Measurements from ENCODE around the gene OMD. TPM values are rescaled to one million over a fixed set of nuclear protein-coding genes. Genes with fewer than 3 reads are reported as not detected.
A peak's percentile ranks its signal among the peaks of the same experiment; 100 is the strongest.

The OMD gene
- total RNA-seq, 1 donor from 2014 or later: not detected

DNA sequence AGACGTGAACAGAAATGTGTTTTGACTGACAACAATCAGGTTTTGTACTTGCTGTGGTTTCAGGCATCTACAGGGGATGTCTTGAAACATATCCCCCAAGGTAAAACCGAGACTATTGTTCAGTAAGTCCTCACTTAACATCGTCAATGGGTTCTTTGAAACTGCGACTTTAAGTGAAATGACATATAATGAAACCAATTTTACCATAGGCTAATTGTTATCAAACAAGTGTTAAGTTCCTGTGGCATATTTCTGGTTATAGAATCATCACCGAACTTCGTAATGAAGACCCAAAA lies 16.4 kb upstream of the OMD start:
- Mint-ChIP-seq H3K36me3 (ENCODE audit: insufficient read depth) (no peaks in the 10 kb centered on the region), H3K27me3 (no peaks in the 10 kb centered on the region), H3K9me3 (ENCODE audit: low read depth) (no peaks in the 10 kb centered on the region), H3K4me3 (ENCODE audit: low read depth) (no peak overlapping the region), H3K4me1 (ENCODE audit: low read depth) (peaks cover 9% of the 10 kb centered on the region), H3K27ac (no peak overlapping the region)
- TF ChIP-seq, protein P1, sequence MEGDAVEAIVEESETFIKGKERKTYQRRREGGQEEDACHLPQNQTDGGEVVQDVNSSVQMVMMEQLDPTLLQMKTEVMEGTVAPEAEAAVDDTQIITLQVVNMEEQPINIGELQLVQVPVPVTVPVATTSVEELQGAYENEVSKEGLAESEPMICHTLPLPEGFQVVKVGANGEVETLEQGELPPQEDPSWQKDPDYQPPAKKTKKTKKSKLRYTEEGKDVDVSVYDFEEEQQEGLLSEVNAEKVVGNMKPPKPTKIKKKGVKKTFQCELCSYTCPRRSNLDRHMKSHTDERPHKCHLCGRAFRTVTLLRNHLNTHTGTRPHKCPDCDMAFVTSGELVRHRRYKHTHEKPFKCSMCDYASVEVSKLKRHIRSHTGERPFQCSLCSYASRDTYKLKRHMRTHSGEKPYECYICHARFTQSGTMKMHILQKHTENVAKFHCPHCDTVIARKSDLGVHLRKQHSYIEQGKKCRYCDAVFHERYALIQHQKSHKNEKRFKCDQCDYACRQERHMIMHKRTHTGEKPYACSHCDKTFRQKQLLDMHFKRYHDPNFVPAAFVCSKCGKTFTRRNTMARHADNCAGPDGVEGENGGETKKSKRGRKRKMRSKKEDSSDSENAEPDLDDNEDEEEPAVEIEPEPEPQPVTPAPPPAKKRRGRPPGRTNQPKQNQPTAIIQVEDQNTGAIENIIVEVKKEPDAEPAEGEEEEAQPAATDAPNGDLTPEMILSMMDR (IDR thresholded peaks at IDR 0.05; ENCODE audit: unreplicated experiment): no peak
- DNase-seq (ENCODE audit: low spot score, unreplicated experiment): no peak

DNA sequence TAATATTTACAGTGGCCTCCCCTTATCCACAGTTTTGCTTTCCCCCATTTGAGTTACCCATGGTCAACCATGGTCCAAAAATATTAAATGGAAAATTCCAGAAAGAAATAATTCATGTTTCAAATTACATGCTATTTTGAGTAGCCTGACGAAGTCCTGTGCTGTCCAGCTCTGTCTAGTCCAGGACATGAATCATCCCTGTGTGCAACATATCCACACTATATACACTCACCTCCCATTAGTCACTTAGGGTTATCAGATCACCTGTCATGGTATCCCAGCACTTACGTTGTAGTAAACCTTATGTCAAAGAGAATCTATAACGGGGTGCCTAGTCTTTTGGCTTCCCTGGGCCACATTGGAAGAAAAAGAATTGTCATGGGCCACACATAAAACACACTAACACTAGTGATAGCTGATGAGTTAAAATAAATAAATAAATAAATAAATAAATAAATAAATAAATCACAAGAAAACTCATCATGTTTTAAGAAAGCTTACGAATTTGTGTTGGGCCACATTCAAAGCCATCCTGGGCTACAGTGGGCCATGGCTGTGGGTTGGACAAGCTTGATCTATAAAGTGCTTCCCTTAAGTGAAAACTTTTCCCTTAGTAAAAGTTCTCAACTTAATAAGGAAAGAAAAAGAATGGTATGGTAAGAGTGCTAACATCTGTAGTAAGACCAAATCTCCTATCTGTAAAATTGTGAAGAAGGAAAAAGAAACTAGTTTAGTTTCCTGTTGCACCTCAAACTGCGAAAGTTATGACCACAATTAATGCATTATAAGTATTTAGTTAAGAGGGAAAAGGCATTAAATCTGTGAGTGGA lies 15.9 kb upstream of the OMD start:
- Mint-ChIP-seq H3K36me3 (ENCODE audit: insufficient read depth) (no peaks in the 10 kb centered on the region), H3K27me3 (no peaks in the 10 kb centered on the region), H3K27ac (no peak overlapping the region), H3K4me3 (ENCODE audit: low read depth) (no peak overlapping the region), H3K9me3 (ENCODE audit: low read depth) (no peaks in the 10 kb centered on the region), H3K4me1 (ENCODE audit: low read depth) (peaks cover 9% of the 10 kb centered on the region)
- no peak for DNase-seq (ENCODE audit: low spot score, unreplicated experiment)
- TF ChIP-seq, protein P1 (IDR thresholded peaks at IDR 0.05; ENCODE audit: unreplicated experiment): no peak

DNA sequence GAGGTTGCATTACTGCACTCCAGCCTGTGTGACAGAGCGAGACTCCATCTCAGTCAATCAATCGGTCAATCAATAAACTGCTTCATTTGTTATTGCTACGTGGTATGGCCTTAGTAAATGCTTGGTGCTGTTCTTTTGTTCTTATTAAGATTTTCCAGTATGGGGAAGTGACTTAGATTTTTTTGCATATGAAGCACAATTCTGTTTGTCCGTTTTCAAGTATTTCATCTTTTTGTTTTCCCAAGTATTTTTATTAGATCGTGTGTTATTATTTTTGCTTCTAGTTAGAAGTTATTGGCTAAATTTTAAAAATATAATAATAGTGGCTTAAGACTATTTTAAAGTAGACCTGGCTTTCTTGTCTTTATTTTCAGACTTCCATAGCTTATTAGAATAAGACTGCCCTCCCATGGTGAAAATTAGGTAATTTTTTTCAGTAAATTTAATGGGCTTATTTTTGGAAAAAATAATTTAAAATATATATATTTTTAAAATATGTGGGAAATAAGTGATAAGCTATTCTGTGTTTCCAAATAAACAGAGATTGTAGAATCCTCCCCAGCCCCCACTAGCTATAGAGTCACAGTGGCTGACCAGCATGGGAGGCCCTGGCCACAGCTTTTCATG lies 14.7 kb upstream of the OMD start:
- TF ChIP-seq, protein P1 (IDR thresholded peaks at IDR 0.05; ENCODE audit: unreplicated experiment): peak; percentile 38
- no peak for DNase-seq (ENCODE audit: low spot score, unreplicated experiment)
- Mint-ChIP-seq H3K4me1 (ENCODE audit: low read depth) (peaks cover 9% of the 10 kb centered on the region), H3K4me3 (ENCODE audit: low read depth) (no peak overlapping the region), H3K9me3 (ENCODE audit: low read depth) (no peaks in the 10 kb centered on the region), H3K27me3 (no peaks in the 10 kb centered on the region), H3K27ac (no peak overlapping the region), H3K36me3 (ENCODE audit: insufficient read depth) (no peaks in the 10 kb centered on the region)

DNA sequence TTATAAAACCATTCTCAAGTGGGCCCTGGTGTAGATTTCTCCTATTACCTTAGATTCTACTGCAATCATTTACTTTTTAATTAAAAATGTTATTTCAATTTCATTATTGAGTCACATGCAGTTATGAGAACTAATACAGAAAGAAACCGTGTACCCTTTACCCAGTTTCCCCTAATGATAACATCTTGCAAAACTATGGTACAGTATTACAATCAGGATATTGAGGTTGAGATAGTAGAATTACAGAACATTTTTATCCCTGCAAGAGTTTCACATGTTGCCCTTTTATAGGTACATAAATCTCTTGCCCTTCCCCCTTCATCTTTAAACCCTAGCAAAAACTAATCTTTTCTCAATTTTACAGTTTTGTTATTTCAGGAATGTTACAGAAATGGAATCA lies 11.0 kb upstream of the OMD start:
- no peaks in the 10 kb centered on the region for H3K27me3 Mint-ChIP-seq
- H3K4me3 Mint-ChIP-seq (ENCODE audit: low read depth): no peak overlapping the region
- H3K9me3 Mint-ChIP-seq (ENCODE audit: low read depth): no peaks in the 10 kb centered on the region
- peaks cover 9% of the 10 kb centered on the region for H3K4me1 Mint-ChIP-seq (ENCODE audit: low read depth)
- no peak overlapping the region for H3K27ac Mint-ChIP-seq
- DNase-seq (ENCODE audit: low spot score, unreplicated experiment): no peak
- no peaks in the 10 kb centered on the region for H3K36me3 Mint-ChIP-seq (ENCODE audit: insufficient read depth)
- TF ChIP-seq, protein P1 (IDR thresholded peaks at IDR 0.05; ENCODE audit: unreplicated experiment): no peak

DNA sequence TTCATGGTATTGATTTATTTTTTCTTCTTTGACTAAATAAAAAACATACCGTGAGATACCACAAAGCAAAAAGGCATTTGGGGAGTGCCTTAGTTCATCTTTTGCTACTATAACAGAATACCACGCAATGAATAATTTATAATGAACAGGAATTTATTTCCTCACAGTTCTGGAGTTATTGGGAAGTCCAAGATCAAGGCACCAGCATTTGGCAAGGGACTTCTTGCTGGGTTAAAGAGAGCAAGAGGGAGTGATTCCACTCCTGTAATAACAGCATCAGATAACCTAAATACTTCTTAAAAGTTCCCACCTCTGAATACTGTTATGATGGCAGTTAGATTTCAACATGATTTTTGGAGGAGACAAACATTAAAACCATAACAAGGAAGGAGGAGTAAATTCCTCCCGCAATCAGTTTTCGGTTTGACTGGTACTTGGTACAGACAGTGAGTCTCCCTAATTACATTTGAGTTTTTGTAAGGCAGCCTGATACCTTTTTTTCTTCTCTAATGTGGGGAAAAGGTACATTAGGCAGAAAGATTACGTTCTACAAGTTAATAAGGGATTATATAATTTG lies 8.8 kb upstream of the OMD start:
- Mint-ChIP-seq H3K9me3 (ENCODE audit: low read depth) (no peaks in the 10 kb centered on the region), H3K27ac (no peak overlapping the region), H3K36me3 (ENCODE audit: insufficient read depth) (no peaks in the 10 kb centered on the region), H3K4me1 (ENCODE audit: low read depth) (peaks cover 8% of the 10 kb centered on the region), H3K27me3 (no peaks in the 10 kb centered on the region), H3K4me3 (ENCODE audit: low read depth) (no peak overlapping the region)
- TF ChIP-seq, protein P1 (IDR thresholded peaks at IDR 0.05; ENCODE audit: unreplicated experiment): no peak
- DNase-seq (ENCODE audit: low spot score, unreplicated experiment): no peak
